VCaP (cell line): ENCODE results near the gene IDH2.
A peak's percentile ranks its signal among the peaks of the same experiment; 100 is the strongest.

ENCODE experiments used
- H3K27ac ChIP-seq: fragments of 450-650 bp; 2 replicates; pipeline ENCODE4 v1.5.1; 2017
- CTCF ChIP-seq: fragments of 450-650 bp; conservative IDR thresholded peaks from 2 replicates; pipeline ENCODE4 v1.5.1; 2017; ENCODE audit warnings: mild to moderate bottlenecking, moderate library complexity

IDH2 gene

GRCh38 chr15:90064911-90065681 is 37.2 kb downstream of the IDH2 start:
- H3K27ac ChIP-seq = 0 out of 2 replicates have a peak overlapping the region, but pooled peaks have one; percentile 21
- TF ChIP-seq CTCF = no peak

GRCh38 chr15:90063770-90064247 is 38.5 kb downstream of the IDH2 start:
- no peak for TF ChIP-seq CTCF
- peak overlapping the region; percentile 67; the same call in 1 of the 2 replicates for H3K27ac ChIP-seq

- no peak for TF ChIP-seq CTCF
- peak overlapping the region; percentile 67 for H3K27ac ChIP-seq
Measured at GRCh38 chr15:90062973-90063769, 39.1 kb downstream of the IDH2 start.

GRCh38 chr15:90062462-90062932 is 39.8 kb downstream of the IDH2 start:
- H3K27ac ChIP-seq = peak overlapping the region; percentile 67

GRCh38 chr15:90062023-90062442 is 40.2 kb downstream of the IDH2 start:
- no peak for TF ChIP-seq CTCF
- H3K27ac ChIP-seq = peak overlapping the region; percentile 67

More at GRCh38 chr15:90062462-90062932, 39.8 kb downstream of the IDH2 start:
- no peak for TF ChIP-seq CTCF

GRCh38 chr15:90060797-90061196 is 41.5 kb downstream of the IDH2 start:
- no peak for TF ChIP-seq CTCF
- 0 out of 2 replicates have a peak overlapping the region, but pooled peaks have one; percentile 67 for H3K27ac ChIP-seq
